GM18507 (cell line): ENCODE measurements around the gene PRR14L.

Source experiments
- DNase-seq: peaks from one replicate; pipeline ENCODE4 v3.0.0; 2011; ENCODE audit warnings: low read depth; ENCODE audit not compliant: insufficient read length; ENCODE audit errors: extremely low spot score
- FAIRE-seq: peaks from 2 replicates; lab custom pipeline; 2011; peaks lifted over from hg19 to GRCh38; lab: Jason Lieb, UNC

PRR14L gene

GRCh38 chr22:31651664-31652063, 98.3 kb downstream of the PRR14L start:
- FAIRE-seq: no peak
- DNase-seq: no peak

GRCh38 chr22:31650391-31650790, 99.5 kb downstream of the PRR14L start:
- DNase-seq (no peak), FAIRE-seq (peak; percentile 9)

GRCh38 chr22:31647523-31648320, 102.2 kb downstream of the PRR14L start:
- DNase-seq (no peak), FAIRE-seq (no peak)

DNA sequence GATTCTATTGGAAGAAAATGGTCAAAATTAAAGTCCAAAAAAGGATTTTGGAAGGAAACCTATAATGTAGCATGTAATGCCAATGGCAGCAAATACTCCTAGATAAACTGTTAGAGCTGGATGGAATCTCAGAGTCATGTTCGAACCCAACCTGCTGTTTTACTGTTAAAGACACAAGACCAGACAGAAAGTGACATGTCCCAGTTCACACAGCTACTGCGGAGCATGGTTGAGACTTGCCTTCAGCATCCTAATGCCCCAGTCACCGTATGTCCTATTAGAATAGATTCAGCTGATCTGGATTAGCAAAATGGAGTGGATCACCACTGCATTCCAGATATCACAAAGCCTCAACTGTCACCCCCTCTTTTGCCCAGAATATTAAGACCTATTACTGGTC, 102.9 kb downstream of the PRR14L start:
- DNase-seq: no peak
- no peak for FAIRE-seq

GRCh38 chr22:31646186-31647019, 103.5 kb downstream of the PRR14L start:
- DNase-seq (no peak), FAIRE-seq (peak; percentile 90)

GRCh38 chr22:31639436-31640039, 110.4 kb downstream of the PRR14L start:
- DNase-seq (no peak), FAIRE-seq (peak; percentile 79)

GRCh38 chr22:31637891-31638618, 111.9 kb downstream of the PRR14L start:
- no peak for DNase-seq
- FAIRE-seq: peak; percentile 92

GRCh38 chr22:31637447-31637890, 112.5 kb downstream of the PRR14L start:
- DNase-seq (no peak), FAIRE-seq (peak; percentile 87)

- DNase-seq (no peak), FAIRE-seq (no peak)
These were observed 114.2 kb downstream of the PRR14L start for GRCh38 chr22:31635638-31636306.

DNA sequence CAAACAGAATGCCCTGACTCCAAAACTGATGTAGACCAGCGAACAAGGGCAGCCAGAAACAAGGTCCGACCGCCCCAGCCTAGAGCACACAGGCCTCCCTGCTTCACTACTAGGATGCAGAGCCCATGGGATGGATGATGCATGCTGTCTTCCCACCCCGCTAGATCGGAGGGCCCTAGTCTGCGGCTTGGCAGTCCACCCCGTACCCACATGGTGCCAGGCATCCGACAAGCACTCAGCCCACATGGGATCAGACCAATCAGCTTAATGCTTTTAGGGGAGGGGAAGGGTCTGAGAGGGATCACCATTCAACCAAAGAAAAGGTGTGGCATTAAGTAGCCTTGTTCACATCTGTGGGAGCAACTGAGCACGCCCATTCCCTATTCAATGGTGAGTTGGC, 118.5 kb downstream of the PRR14L start:
- no peak for DNase-seq
- no peak for FAIRE-seq
